NCI-H2196 treated with DMSO at 0.1 percent for 48 hours (cell line): ENCODE results near the gene GRIP1.

Source experiments
- DNase-seq: peaks from one replicate; lab custom pipeline; 2025; ENCODE audit not compliant: unreplicated experiment; lab: John Stamatoyannopoulos, UW

GRIP1 gene

GRCh38 chr12:66678338-66679275 lies at the start of gene GRIP1:
GRIP1 (minus strand) TSS chr12:66679076; CDS start chr12:66678904, 172 bp downstream.
- no peak for DNase-seq

- no peak for DNase-seq
These were observed 47.7 kb upstream of the GRIP1 start for GRCh38 chr12:66726556-66726955.

- no peak for DNase-seq
These were observed 46.2 kb upstream of the GRIP1 start for GRCh38 chr12:66725031-66725430.

GRCh38 chr12:66724616-66725015 lies 45.7 kb upstream of the GRIP1 start:
- DNase-seq, result no peak

- DNase-seq, result no peak
These were observed 45.1 kb upstream of the GRIP1 start for GRCh38 chr12:66724026-66724425.

- no peak for DNase-seq
These were observed 41.0 kb upstream of the GRIP1 start for GRCh38 chr12:66719862-66720261.

- DNase-seq, result no peak
These were observed 38.3 kb upstream of the GRIP1 start for GRCh38 chr12:66717036-66717673.

- no peak for DNase-seq
These were observed 37.6 kb upstream of the GRIP1 start for GRCh38 chr12:66716522-66716921.

GRCh38 chr12:66714709-66715108 lies 35.8 kb upstream of the GRIP1 start:
- no peak for DNase-seq

GRCh38 chr12:66713984-66714383 lies 35.1 kb upstream of the GRIP1 start:
- DNase-seq, result no peak

- DNase-seq, result no peak
These were observed 31.0 kb upstream of the GRIP1 start for GRCh38 chr12:66709893-66710292.

- no peak for DNase-seq
These were observed 30.5 kb upstream of the GRIP1 start for GRCh38 chr12:66709457-66709773.

- DNase-seq, result no peak
These were observed 30.0 kb upstream of the GRIP1 start for GRCh38 chr12:66708704-66709456.

- DNase-seq, result no peak
These were observed 28.3 kb upstream of the GRIP1 start for GRCh38 chr12:66707002-66707697.

GRCh38 chr12:66699738-66700482 lies 21.0 kb upstream of the GRIP1 start:
- DNase-seq, result no peak

GRCh38 chr12:66698558-66698957 lies 19.7 kb upstream of the GRIP1 start:
- DNase-seq, result no peak

- DNase-seq, result no peak
These were observed 18.5 kb upstream of the GRIP1 start for GRCh38 chr12:66697404-66697803.

GRCh38 chr12:66694666-66695613 lies 16.1 kb upstream of the GRIP1 start:
- peak; percentile 59 for DNase-seq

- peak; percentile 49 for DNase-seq
These were observed 15.1 kb upstream of the GRIP1 start for GRCh38 chr12:66693901-66694513.
